Measurements from ENCODE around the gene OCIAD2. TPM values are rescaled to one million over a fixed set of nuclear protein-coding genes. Genes with fewer than 3 reads are reported as not detected.

OCIAD2 gene
- total RNA-seq, 1 experiment from 2014 or later = 64.0 TPM

GRCh38 chr4:48930654-48931053, 24.1 kb upstream of the OCIAD2 start:
- no peak for DNase-seq (ENCODE audit: low read depth, low spot score)
- ATAC-seq = peak; percentile 70
- ChIA-PET RAD21 (ENCODE audit: low non-redundant PET in 1 of 2, low total read pairs in 2 of 2, uncharacterized antibody in 2 of 2, unreplicated experiment in 2 of 2) (no interaction called here), POLR2A (no interaction called here), CTCF (interaction anchor here (1.5 kb wide), 1 partner anchor 13 kb away, joined by 5 read pairs; no protein-coding TSS in a partner anchor)
- Histone ChIP-seq H2AFZ (ENCODE audit: low read depth, low read length, poor library complexity, severe bottlenecking) (no peak overlapping the region), H3K9ac (ENCODE audit: low read length) (no peak overlapping the region), H3K27me3 (ENCODE audit: insufficient read depth, low read length) (no peaks in the 10 kb centered on the region), H3K4me2 (ENCODE audit: low read length) (no peak overlapping the region), H3K4me1 (ENCODE audit: control insufficient read depth in 1 of 2, insufficient read depth in 2 of 2, low read length in 2 of 2) (no peaks in the 10 kb centered on the region), H3K4me3 (replicated peaks in 1 of 2; ENCODE audit: low read depth in 1 of 2, low read length in 2 of 2) (no peak overlapping the region), H3K36me3 (ENCODE audit: control insufficient read depth in 1 of 2, insufficient read depth in 2 of 2, low read length in 2 of 2) (no peaks in the 10 kb centered on the region), H3K9me2 (ENCODE audit: insufficient read depth) (no peaks in the 10 kb centered on the region), H3K9me3 (ENCODE audit: control insufficient read depth in 1 of 2, insufficient read depth in 1 of 2, low read depth in 1 of 2, low read length in 2 of 2) (peaks cover 0 to 6% of the 10 kb centered on the region in 2 experiments; a peak in 1 of 4 replicates), H4K20me1 (ENCODE audit: insufficient read depth) (no peaks in the 10 kb centered on the region), H3K27ac (ENCODE audit: low read depth, low read length) (no peak overlapping the region), H3K79me2 (ENCODE audit: insufficient read depth, low read length) (no peaks in the 10 kb centered on the region)
- BruUV-seq (replicated peaks) = no TSS peak
- TF ChIP-seq, protein P1, sequence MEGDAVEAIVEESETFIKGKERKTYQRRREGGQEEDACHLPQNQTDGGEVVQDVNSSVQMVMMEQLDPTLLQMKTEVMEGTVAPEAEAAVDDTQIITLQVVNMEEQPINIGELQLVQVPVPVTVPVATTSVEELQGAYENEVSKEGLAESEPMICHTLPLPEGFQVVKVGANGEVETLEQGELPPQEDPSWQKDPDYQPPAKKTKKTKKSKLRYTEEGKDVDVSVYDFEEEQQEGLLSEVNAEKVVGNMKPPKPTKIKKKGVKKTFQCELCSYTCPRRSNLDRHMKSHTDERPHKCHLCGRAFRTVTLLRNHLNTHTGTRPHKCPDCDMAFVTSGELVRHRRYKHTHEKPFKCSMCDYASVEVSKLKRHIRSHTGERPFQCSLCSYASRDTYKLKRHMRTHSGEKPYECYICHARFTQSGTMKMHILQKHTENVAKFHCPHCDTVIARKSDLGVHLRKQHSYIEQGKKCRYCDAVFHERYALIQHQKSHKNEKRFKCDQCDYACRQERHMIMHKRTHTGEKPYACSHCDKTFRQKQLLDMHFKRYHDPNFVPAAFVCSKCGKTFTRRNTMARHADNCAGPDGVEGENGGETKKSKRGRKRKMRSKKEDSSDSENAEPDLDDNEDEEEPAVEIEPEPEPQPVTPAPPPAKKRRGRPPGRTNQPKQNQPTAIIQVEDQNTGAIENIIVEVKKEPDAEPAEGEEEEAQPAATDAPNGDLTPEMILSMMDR (IDR thresholded peaks at IDR 0.05 in 2 of 3, conservative IDR thresholded peaks at IDR 0.05 in 1 of 3; ENCODE audit: borderline replicate concordance in 1 of 3, insufficient read depth in 1 of 3, low read depth in 2 of 3, low read length in 2 of 3) = no peak; a peak in 1 of 6 replicates
- no peak for TF ChIP-seq ZFX (IDR thresholded peaks at IDR 0.05)
- TF ChIP-seq POLR2A (IDR thresholded peaks at IDR 0.05; ENCODE audit: borderline replicate concordance, extremely low read depth, insufficient read depth, insufficient read length) = no peak
- no peak for TF ChIP-seq TCF7L2 (IDR thresholded peaks at IDR 0.05; ENCODE audit: borderline replicate concordance, extremely low read depth, insufficient read depth, insufficient read length)
- intact Hi-C loops (cut with micrococcal nuclease) = no loop called here

DNA sequence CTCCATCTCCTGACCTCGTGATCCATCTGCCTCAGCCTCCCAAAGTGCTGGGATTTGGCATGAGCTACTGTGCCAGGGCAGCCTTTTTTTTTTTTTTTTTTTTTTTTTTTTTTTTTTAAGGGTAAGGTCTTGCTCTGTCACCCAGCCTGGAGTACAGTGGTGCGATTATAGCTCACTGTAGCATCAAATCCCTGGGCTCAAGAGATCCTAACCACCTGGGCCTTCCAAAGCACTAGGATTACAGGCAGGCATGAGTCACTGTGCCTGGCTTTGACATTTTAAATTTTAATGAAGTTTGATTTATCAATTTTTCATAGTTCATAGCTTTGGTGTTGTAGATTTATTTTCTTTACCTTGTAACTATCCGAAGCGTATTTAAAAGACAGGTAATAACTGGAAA, 17.8 kb upstream of the OCIAD2 start:
- ChIA-PET POLR2A (interaction anchor here (0.6 kb wide), 2 partner anchors 92 to 549 kb away, joined by 3 to 4 read pairs; no protein-coding TSS in a partner anchor), RAD21 (ENCODE audit: low non-redundant PET in 1 of 2, low total read pairs in 2 of 2, uncharacterized antibody in 2 of 2, unreplicated experiment in 2 of 2) (no interaction called here), CTCF (interaction anchor here (1.2 kb wide), 1 partner anchor 20 kb away, joined by 5 read pairs; no protein-coding TSS in a partner anchor)
- Histone ChIP-seq H3K27me3 (ENCODE audit: insufficient read depth, low read length) (no peaks in the 10 kb centered on the region), H3K9ac (ENCODE audit: low read length) (no peak overlapping the region), H3K36me3 (ENCODE audit: control insufficient read depth in 1 of 2, insufficient read depth in 2 of 2, low read length in 2 of 2) (no peaks in the 10 kb centered on the region), H2AFZ (ENCODE audit: low read depth, low read length, poor library complexity, severe bottlenecking) (no peak overlapping the region), H3K79me2 (ENCODE audit: insufficient read depth, low read length) (no peaks in the 10 kb centered on the region), H3K4me1 (ENCODE audit: control insufficient read depth in 1 of 2, insufficient read depth in 2 of 2, low read length in 2 of 2) (no peaks in the 10 kb centered on the region), H3K9me2 (ENCODE audit: insufficient read depth) (no peaks in the 10 kb centered on the region), H3K4me3 (replicated peaks in 1 of 2; ENCODE audit: low read depth in 1 of 2, low read length in 2 of 2) (no peak overlapping the region), H3K9me3 (ENCODE audit: control insufficient read depth in 1 of 2, insufficient read depth in 1 of 2, low read depth in 1 of 2, low read length in 2 of 2) (peaks cover 0 to under 1% of the 10 kb centered on the region in 2 experiments; a peak in 1 of 4 replicates), H3K27ac (ENCODE audit: low read depth, low read length) (no peak overlapping the region), H4K20me1 (ENCODE audit: insufficient read depth) (no peaks in the 10 kb centered on the region), H3K4me2 (ENCODE audit: low read length) (no peak overlapping the region)
- ATAC-seq (no peak), DNase-seq (ENCODE audit: low read depth, low spot score) (no peak)
- intact Hi-C loops (cut with micrococcal nuclease) = no loop called here
- BruUV-seq (replicated peaks) = no TSS peak
- TF ChIP-seq EGR1 (IDR thresholded peaks at IDR 0.05; ENCODE audit: low read depth) (no peak), CBX3 (IDR thresholded peaks at IDR 0.05; ENCODE audit: low read depth) (no peak), ELF1 (IDR thresholded peaks at IDR 0.05; ENCODE audit: borderline replicate concordance, low read depth) (no peak), JUND (IDR thresholded peaks at IDR 0.05) (no peak), POLR2A (IDR thresholded peaks at IDR 0.05; ENCODE audit: borderline replicate concordance, extremely low read depth, insufficient read depth, insufficient read length) (no peak), CEBPB (IDR thresholded peaks at IDR 0.05; ENCODE audit: low read depth) (no peak), SRF (IDR thresholded peaks at IDR 0.05; ENCODE audit: low read depth) (no peak), POLR2AphosphoS5 (IDR thresholded peaks at IDR 0.05; ENCODE audit: low read depth, low read length) (no peak), TCF7L2 (IDR thresholded peaks at IDR 0.05; ENCODE audit: borderline replicate concordance, extremely low read depth, insufficient read depth, insufficient read length) (no peak), ZFX (IDR thresholded peaks at IDR 0.05) (no peak), FOSL1 (IDR thresholded peaks at IDR 0.05; ENCODE audit: low read depth) (no peak), EZH2phosphoT487 (IDR thresholded peaks at IDR 0.05; ENCODE audit: borderline replicate concordance) (no peak), SIN3A (IDR thresholded peaks at IDR 0.05; ENCODE audit: low read depth) (no peak), YY1 (IDR thresholded peaks at IDR 0.05; ENCODE audit: extremely low read depth, insufficient replicate concordance, low read depth, low read length) (no peak)
- TF ChIP-seq, protein P1 (IDR thresholded peaks at IDR 0.05 in 2 of 3, conservative IDR thresholded peaks at IDR 0.05 in 1 of 3; ENCODE audit: borderline replicate concordance in 1 of 3, insufficient read depth in 1 of 3, low read depth in 2 of 3, low read length in 2 of 3) = no peak
- TF ChIP-seq, protein P2, sequence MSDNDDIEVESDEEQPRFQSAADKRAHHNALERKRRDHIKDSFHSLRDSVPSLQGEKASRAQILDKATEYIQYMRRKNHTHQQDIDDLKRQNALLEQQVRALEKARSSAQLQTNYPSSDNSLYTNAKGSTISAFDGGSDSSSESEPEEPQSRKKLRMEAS (IDR thresholded peaks at IDR 0.05) = no peak
